ENCODE measurements around the gene TPI1. TPM values are rescaled to one million over a fixed set of nuclear protein-coding genes. Genes with fewer than 3 reads are reported as not detected.
"Not testable (repeated sequence)": the region's sequence is repeated elsewhere in the genome, so short reads cannot be mapped to it uniquely, and the experiment has no call there.

Gene TPI1
- total RNA-seq, 1 donor from 2014 or later = 1,878 TPM

- Histone ChIP-seq H3K4me3 (ENCODE audit: low read length in 3 of 3) (peak overlapping the region; percentile 78 to 82 (median 79)), H3K27ac (ENCODE audit: low read depth, low read length) (peak overlapping the region; percentile 98), H3K9ac (ENCODE audit: low read depth in 1 of 3, low read length in 3 of 3) (peak overlapping the region; percentile 88 to 91 (median 91)), H3K9me3 (ENCODE audit: control insufficient read depth in 3 of 3, low read length in 3 of 3) (no peaks in the 10 kb centered on the region), H3K4me1 (ENCODE audit: control insufficient read depth in 3 of 3, insufficient read depth in 3 of 3, low read length in 3 of 3) (peaks cover 42 to 53% (median 48%) of the 10 kb centered on the region in 3 donors), H3K27me3 (ENCODE audit: control insufficient read depth in 3 of 3, insufficient read depth in 3 of 3, low read length in 3 of 3) (no peaks in the 10 kb centered on the region), H3K36me3 (ENCODE audit: control insufficient read depth in 3 of 3, insufficient read depth in 3 of 3, low read length in 3 of 3) (peaks cover 49 to 67% (median 57%) of the 10 kb centered on the region in 3 donors)
Observed at GRCh38 chr12:6866920-6867412, 365 bp upstream of the TPI1 start.

- Histone ChIP-seq H3K36me3 (ENCODE audit: control insufficient read depth in 3 of 3, insufficient read depth in 3 of 3, low read length in 3 of 3) (peaks cover 39 to 55% (median 44%) of the 10 kb centered on the region in 3 donors), H3K4me1 (ENCODE audit: control insufficient read depth in 3 of 3, insufficient read depth in 3 of 3, low read length in 3 of 3) (peaks cover 51 to 64% (median 58%) of the 10 kb centered on the region in 3 donors), H3K9me3 (ENCODE audit: control insufficient read depth in 3 of 3, low read length in 3 of 3) (no peaks in the 10 kb centered on the region)
Observed at GRCh38 chr12:6868211-6869048, 1.1 kb downstream of the TPI1 start.

GRCh38 chr12:6869049-6870021 lies 2.0 kb downstream of the TPI1 start:
- Histone ChIP-seq H3K4me3 (ENCODE audit: low read length in 3 of 3) (peak overlapping the region; percentile 80 to 94 (median 92)), H3K36me3 (ENCODE audit: control insufficient read depth in 3 of 3, insufficient read depth in 3 of 3, low read length in 3 of 3) (peaks cover 36 to 48% (median 40%) of the 10 kb centered on the region in 3 donors)

More at GRCh38 chr12:6868211-6869048, 1.1 kb downstream of the TPI1 start:
- H3K27me3 ChIP-seq (ENCODE audit: control insufficient read depth in 3 of 3, insufficient read depth in 3 of 3, low read length in 3 of 3) = no peaks in the 10 kb centered on the region
- peak overlapping the region; percentile 98 for H3K27ac ChIP-seq (ENCODE audit: low read depth, low read length)
- peak overlapping the region; percentile 92 to 98 (median 94) for H3K9ac ChIP-seq (ENCODE audit: low read depth in 1 of 3, low read length in 3 of 3)
- H3K4me3 ChIP-seq (ENCODE audit: low read length in 3 of 3) = peak overlapping the region; percentile 80 to 94 (median 92)

DNA sequence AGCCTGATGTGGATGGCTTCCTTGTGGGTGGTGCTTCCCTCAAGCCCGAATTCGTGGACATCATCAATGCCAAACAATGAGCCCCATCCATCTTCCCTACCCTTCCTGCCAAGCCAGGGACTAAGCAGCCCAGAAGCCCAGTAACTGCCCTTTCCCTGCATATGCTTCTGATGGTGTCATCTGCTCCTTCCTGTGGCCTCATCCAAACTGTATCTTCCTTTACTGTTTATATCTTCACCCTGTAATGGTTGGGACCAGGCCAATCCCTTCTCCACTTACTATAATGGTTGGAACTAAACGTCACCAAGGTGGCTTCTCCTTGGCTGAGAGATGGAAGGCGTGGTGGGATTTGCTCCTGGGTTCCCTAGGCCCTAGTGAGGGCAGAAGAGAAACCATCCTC lies 3.0 kb downstream of the TPI1 start:
- Histone ChIP-seq H3K4me1 (ENCODE audit: control insufficient read depth in 3 of 3, insufficient read depth in 3 of 3, low read length in 3 of 3) (peaks cover 55 to 69% (median 65%) of the 10 kb centered on the region in 3 donors), H3K9ac (ENCODE audit: low read depth in 1 of 3, low read length in 3 of 3) (peak overlapping the region in 1 of 3 donors; percentile 60), H3K36me3 (ENCODE audit: control insufficient read depth in 3 of 3, insufficient read depth in 3 of 3, low read length in 3 of 3) (peaks cover 30 to 40% (median 31%) of the 10 kb centered on the region in 3 donors)
- H3K27ac ChIP-seq (ENCODE audit: low read depth, low read length); H3K27me3 ChIP-seq (ENCODE audit: control insufficient read depth in 3 of 3, insufficient read depth in 3 of 3, low read length in 3 of 3); H3K9me3 ChIP-seq (ENCODE audit: control insufficient read depth in 3 of 3, low read length in 3 of 3); H3K4me3 ChIP-seq (ENCODE audit: low read length in 3 of 3): not testable (repeated sequence)

More at GRCh38 chr12:6869049-6870021, 2.0 kb downstream of the TPI1 start:
- Histone ChIP-seq H3K27ac (ENCODE audit: low read depth, low read length) (peak overlapping the region; percentile 98), H3K27me3 (ENCODE audit: control insufficient read depth in 3 of 3, insufficient read depth in 3 of 3, low read length in 3 of 3) (no peaks in the 10 kb centered on the region), H3K9me3 (ENCODE audit: control insufficient read depth in 3 of 3, low read length in 3 of 3) (no peaks in the 10 kb centered on the region), H3K9ac (ENCODE audit: low read depth in 1 of 3, low read length in 3 of 3) (peak overlapping the region; percentile 92 to 98 (median 94)), H3K4me1 (ENCODE audit: control insufficient read depth in 3 of 3, insufficient read depth in 3 of 3, low read length in 3 of 3) (peaks cover 55 to 69% (median 62%) of the 10 kb centered on the region in 3 donors)

- H3K9ac ChIP-seq (ENCODE audit: low read depth in 1 of 3, low read length in 3 of 3) = peak overlapping the region in 2 of 3 donors; percentile 54 to 88
- H3K27me3 ChIP-seq (ENCODE audit: control insufficient read depth in 3 of 3, insufficient read depth in 3 of 3, low read length in 3 of 3) = no peaks in the 10 kb centered on the region
- H3K9me3 ChIP-seq (ENCODE audit: control insufficient read depth in 3 of 3, low read length in 3 of 3) = no peaks in the 10 kb centered on the region
- H3K4me1 ChIP-seq (ENCODE audit: control insufficient read depth in 3 of 3, insufficient read depth in 3 of 3, low read length in 3 of 3) = peaks cover 55 to 65% (median 64%) of the 10 kb centered on the region in 3 donors
- peaks cover 23 to 36% (median 31%) of the 10 kb centered on the region in 3 donors for H3K36me3 ChIP-seq (ENCODE audit: control insufficient read depth in 3 of 3, insufficient read depth in 3 of 3, low read length in 3 of 3)
- peak overlapping the region; percentile 49 to 84 (median 54) for H3K4me3 ChIP-seq (ENCODE audit: low read length in 3 of 3)
- H3K27ac ChIP-seq (ENCODE audit: low read depth, low read length) = peak overlapping the region; percentile 74
Observed at GRCh38 chr12:6871052-6871957, 4.0 kb downstream of the TPI1 start.

DNA sequence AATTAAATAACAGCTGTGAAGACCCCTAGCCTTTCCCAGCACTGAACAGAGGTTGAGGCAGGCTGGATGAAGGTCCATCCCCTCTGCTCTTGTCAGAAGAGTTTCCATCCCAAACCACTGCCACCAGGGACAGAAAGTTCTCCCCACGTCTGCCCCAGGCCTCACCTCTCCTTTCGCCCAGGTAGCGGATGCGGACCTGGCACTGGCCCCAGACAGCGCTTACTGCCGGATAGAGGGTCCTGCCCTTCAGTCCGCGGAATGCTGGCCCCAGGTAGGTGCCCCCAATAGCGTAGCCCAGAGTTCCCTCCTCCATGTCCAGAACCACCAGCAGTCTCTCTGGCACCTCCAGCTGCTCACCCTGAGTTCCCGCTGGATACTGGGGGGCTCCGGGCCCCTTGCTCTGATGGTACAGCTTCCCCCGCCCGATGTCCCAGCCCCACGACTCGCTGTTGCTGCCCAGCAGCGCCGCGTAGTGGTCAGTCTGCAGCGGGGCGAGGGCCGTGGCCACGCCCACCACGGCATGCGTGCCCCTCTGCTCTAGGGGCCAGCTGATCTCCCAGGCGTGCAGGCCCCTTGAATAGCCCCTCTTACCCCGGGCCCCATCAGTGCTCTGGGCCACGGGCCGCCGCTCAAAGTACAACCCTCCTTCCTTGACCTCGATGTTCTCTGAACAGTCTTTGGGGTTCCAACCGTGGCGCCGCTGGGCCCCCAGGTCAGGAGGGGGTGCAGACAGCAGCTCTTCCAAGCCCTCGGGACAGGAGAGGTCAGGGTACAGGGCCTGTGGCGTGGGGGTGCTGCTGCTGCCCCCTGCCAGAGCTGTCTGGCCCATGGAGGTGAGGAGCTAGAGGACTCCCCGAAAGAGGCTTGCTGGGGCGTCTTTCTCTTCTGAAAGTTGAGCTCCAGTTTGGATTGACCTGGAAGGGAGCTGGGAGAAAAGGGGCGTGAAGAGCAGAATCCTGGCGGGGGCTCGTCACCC lies 5.0 kb downstream of the TPI1 start:
- Histone ChIP-seq H3K9me3 (ENCODE audit: control insufficient read depth in 3 of 3, low read length in 3 of 3) (no peaks in the 10 kb centered on the region), H3K27ac (ENCODE audit: low read depth, low read length) (peak overlapping the region; percentile 74), H3K4me3 (ENCODE audit: low read length in 3 of 3) (peak overlapping the region; percentile 80 to 88 (median 84)), H3K4me1 (ENCODE audit: control insufficient read depth in 3 of 3, insufficient read depth in 3 of 3, low read length in 3 of 3) (peaks cover 48 to 56% (median 56%) of the 10 kb centered on the region in 3 donors), H3K9ac (ENCODE audit: low read depth in 1 of 3, low read length in 3 of 3) (peak overlapping the region; percentile 83 to 89 (median 88)), H3K36me3 (ENCODE audit: control insufficient read depth in 3 of 3, insufficient read depth in 3 of 3, low read length in 3 of 3) (peaks cover 23 to 38% (median 34%) of the 10 kb centered on the region in 3 donors), H3K27me3 (ENCODE audit: control insufficient read depth in 3 of 3, insufficient read depth in 3 of 3, low read length in 3 of 3) (no peaks in the 10 kb centered on the region)

GRCh38 chr12:6873094-6874014 lies 6.0 kb downstream of the TPI1 start, which contains the start of gene SPSB2:
SPSB2 (minus strand) TSS chr12:6873303; CDS start chr12:6872901, 402 bp downstream.
- Histone ChIP-seq H3K9ac (ENCODE audit: low read depth in 1 of 3, low read length in 3 of 3) (peak within 1 kb of the TSS; percentile 83 to 89 (median 88)), H3K4me3 (ENCODE audit: low read length in 3 of 3) (peak within 1 kb of the TSS; percentile 80 to 88 (median 84)), H3K36me3 (ENCODE audit: control insufficient read depth in 3 of 3, insufficient read depth in 3 of 3, low read length in 3 of 3) (peaks cover 23 to 34% (median 32%) of the 10 kb centered on the region in 3 donors), H3K27ac (ENCODE audit: low read depth, low read length) (peak within 1 kb of the TSS; percentile 74), H3K27me3 (ENCODE audit: control insufficient read depth in 3 of 3, insufficient read depth in 3 of 3, low read length in 3 of 3) (no peaks in the 10 kb centered on the region), H3K9me3 (ENCODE audit: control insufficient read depth in 3 of 3, low read length in 3 of 3) (no peaks in the 10 kb centered on the region), H3K4me1 (ENCODE audit: control insufficient read depth in 3 of 3, insufficient read depth in 3 of 3, low read length in 3 of 3) (peaks cover 45 to 53% (median 52%) of the 10 kb centered on the region in 3 donors)

All from skeletal muscle tissue (tissue), 4 donors.